Endothelial cell of umbilical vein (primary cell): ENCODE measurements around the gene PRKG1.

Experiments used
- POLR2A ChIP-seq: IDR thresholded peaks from 2 replicates; pipeline ENCODE4 v1.6.1; 2012; ENCODE audit warnings: low read depth, mild to moderate bottlenecking, control low read depth, low read length
- TF ChIP-seq, protein P1 (sequence below), 2 donors: IDR thresholded peaks; 1 replicate in 1 of 2; 2 replicates in 1 of 2; pipeline ENCODE4 v1.5.1; 2011; ENCODE audit warnings: low read length in 2 of 2, mild to moderate bottlenecking in 2 of 2, moderate library complexity in 2 of 2, control low read depth in 1 of 2, inconsistent platforms in 1 of 2, low read depth in 1 of 2; ENCODE audit not compliant: insufficient read depth in 1 of 2; ENCODE audit errors: extremely low read depth in 1 of 2

DNA sequence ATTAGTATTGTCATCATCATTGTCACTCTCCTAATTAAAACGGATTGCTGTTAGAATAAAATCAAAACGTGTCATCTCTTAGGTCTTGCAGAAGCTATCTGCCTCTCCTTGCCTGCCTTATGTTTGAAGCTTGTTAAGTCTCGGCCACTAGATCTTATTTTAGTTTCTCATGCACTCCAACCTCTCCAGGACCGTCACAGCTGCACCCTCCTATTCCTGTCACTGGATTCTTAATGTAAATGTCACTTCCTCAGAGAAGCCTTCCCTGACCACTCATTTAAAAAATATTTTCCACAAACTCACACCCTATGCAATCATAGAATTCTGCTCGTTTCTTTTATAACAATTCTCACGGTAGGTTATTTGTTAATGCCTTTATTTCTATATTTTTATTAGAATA lies 1135.9 kb downstream of the PRKG1 start:
- TF ChIP-seq, protein P1, sequence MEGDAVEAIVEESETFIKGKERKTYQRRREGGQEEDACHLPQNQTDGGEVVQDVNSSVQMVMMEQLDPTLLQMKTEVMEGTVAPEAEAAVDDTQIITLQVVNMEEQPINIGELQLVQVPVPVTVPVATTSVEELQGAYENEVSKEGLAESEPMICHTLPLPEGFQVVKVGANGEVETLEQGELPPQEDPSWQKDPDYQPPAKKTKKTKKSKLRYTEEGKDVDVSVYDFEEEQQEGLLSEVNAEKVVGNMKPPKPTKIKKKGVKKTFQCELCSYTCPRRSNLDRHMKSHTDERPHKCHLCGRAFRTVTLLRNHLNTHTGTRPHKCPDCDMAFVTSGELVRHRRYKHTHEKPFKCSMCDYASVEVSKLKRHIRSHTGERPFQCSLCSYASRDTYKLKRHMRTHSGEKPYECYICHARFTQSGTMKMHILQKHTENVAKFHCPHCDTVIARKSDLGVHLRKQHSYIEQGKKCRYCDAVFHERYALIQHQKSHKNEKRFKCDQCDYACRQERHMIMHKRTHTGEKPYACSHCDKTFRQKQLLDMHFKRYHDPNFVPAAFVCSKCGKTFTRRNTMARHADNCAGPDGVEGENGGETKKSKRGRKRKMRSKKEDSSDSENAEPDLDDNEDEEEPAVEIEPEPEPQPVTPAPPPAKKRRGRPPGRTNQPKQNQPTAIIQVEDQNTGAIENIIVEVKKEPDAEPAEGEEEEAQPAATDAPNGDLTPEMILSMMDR (IDR thresholded peaks at IDR 0.05; ENCODE audit: extremely low read depth in 1 of 2, insufficient read depth in 1 of 2, low read depth in 1 of 2, low read length in 2 of 2): no peak
- TF ChIP-seq POLR2A: no peak
